KG1 (cell line): Measurements from ENCODE around the gene BLOC1S6.
"Not testable (repeated sequence)": the region's sequence is repeated elsewhere in the genome, so short reads cannot be mapped to it uniquely, and the experiment has no call there.

Experiments
- DNase-seq: peaks from one replicate; lab custom pipeline; 2025; lab: John Stamatoyannopoulos, UW

The BLOC1S6 gene

DNA sequence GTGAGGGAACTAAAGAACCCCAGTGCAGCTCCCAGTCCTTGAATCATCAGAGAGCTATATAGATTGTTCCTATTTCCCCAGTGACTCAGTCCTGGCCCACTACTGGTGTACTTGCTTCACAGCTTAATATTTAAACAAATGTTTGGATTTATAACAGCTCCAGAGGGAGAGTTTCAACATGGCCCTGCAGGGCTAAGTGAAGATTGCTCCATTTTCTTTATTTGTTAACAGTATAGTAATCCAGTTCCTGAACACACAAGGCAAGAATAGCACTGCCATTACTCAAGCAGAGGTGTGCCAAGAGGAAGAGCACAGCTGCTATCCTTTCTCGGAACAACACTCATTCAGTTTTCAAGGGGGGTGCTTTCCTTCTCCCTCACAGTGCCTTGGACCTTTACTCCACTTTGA is 54.2 kb downstream of the BLOC1S6 start:
- DNase-seq: no peak

GRCh38 chr15:45641999-45642932 is 55.1 kb downstream of the BLOC1S6 start:
- no peak for DNase-seq

DNA sequence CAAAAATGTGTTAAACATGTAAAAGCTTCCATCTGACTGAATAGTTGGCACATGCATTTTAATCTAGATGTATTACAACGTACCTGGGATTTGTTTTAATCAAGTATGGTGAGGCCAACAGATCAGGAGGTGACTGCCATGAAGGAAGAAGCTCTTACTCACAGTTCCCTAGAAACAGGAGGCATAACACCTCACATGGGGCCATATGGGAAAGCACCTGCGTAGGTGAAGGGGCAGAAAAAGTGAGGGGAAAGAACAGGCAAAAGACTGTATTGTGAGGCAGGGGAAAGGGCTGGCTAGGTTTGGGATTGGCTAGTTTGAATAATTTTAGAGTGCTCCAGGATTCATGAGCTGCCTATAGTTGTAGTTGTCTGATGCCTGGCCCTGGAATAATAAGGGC is 57.3 kb downstream of the BLOC1S6 start:
- no peak for DNase-seq

DNA sequence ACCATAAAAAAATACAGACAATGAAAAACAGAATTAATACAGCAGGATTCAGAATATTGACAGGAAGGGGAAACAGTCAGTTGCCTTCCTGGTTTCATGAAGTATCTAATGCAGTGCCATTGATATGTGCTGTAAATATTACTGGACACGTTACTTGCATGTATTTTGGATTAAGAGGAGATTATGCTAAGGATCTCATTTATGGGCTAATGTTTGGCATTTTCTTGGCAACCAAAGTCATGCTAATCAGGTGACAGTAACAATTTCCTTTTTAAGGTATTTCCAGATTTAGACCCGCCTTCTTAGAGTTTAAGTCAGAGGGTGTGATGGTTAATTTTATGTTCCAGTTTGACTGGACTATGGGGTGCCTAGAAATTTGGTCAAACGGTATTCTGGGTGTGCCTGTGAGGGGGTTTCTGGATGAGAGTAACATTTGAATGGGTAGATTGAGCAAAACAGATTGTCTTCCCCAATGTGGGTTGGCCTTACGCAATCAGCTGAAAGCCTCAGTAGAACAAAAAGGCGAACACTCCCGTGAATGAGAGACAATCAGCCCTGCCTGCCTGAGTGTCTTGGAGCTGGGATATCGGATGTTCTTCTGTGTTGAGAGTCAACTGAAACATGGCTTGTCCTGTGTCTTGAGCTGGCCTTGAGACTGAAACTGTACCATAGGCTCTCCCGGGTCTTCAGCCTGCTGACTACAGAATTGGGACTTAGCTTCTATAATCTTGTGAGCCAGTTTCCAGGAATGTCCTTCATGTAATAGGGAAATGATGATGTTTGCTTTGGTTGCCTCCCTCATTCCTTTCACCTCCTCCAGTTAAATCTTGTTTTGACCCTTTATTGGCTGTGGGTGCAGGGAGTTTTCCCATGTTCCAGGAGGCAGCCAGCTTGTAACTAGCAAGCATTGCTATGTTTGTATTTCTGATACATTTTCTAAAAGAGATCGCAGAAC is 58.1 kb downstream of the BLOC1S6 start:
- no peak for DNase-seq

- DNase-seq: no peak
Measured at GRCh38 chr15:45646220-45646619, 59.0 kb downstream of the BLOC1S6 start.

DNA sequence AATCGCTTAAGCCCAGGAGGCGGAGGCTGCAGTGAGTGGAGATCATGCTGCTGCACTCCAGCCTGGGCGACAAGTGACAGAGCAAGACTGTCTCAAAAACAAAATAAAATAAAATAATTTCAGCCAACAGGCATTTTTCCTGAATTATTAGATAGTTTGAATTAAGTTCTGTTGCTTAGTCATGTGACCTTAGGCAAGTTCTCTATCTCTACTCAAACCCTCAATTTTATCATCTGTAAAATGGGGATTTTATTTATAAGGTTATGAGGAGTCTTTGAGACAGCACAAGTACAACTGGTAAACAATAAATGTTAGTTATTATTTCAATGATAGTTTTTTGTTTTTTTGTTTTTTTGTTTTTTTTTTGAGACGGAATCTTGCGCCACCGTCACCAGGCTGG is 60.6 kb downstream of the BLOC1S6 start:
- DNase-seq: no peak

DNA sequence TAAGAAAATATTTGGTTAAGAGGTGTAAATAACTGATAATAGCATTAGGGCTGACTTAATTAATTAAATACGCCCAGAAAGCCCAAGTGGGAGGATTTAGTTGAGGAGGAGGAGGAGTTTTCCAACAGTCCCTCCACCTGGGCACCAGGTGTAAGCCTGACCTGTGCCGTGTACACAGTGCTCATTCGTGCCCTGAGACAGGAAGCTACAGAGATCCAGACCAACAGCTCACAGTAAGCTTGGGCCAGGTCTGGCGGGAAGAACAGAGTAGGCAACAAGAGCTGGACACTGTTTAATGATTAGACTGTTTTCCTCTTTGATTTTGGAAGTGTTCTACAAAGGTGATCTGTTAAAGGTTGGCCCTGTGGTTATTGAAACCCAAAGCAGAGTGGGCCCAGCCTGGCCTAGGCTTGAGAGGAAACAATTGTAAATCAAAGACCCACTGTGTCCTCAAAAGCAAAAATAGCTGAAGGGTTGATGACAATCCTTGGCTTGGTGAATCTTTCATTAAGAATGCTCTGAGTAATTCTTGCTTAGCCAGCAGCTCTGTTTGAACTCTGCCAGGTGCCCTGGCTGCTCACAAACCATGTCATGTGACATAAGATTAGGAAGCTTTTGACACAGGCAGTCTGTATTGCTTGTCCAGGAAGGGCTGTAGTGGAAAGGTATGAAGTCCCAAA is 61.5 kb downstream of the BLOC1S6 start:
- no peak for DNase-seq

- not testable (repeated sequence) for DNase-seq
Measured at GRCh38 chr15:45650007-45650406, 62.8 kb downstream of the BLOC1S6 start.

DNA sequence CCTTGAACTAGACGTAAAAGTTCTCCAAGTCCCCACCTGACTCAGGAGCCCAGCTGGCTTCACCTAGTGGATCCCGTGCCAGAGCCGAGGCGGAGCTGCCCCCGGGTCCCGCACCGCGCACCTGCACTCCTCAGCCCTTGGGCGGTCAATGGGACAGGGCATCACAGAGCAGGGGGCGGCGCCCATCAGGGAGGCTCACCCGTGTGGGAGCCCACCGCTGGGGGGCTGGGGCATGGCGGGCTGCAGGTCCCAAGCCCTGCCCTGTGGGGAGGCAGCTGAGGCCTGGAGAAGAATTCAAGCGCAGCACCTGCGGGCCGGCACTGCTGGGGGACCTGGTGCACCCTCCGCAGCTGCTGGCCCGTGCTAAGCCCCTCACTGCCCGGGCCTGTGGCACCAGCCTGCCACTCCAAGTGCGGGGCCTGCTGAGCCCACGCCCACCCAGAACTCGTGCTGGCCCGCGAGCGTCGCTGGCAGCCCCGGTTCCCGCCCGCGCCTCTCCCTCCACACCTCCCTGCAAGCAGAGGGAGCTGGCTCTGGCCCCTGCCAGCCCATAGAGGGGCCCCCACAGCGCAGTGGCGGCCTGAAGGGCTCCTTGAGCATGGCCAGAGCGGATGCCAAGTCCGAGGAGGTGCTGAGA is 63.8 kb downstream of the BLOC1S6 start:
- no peak for DNase-seq

DNA sequence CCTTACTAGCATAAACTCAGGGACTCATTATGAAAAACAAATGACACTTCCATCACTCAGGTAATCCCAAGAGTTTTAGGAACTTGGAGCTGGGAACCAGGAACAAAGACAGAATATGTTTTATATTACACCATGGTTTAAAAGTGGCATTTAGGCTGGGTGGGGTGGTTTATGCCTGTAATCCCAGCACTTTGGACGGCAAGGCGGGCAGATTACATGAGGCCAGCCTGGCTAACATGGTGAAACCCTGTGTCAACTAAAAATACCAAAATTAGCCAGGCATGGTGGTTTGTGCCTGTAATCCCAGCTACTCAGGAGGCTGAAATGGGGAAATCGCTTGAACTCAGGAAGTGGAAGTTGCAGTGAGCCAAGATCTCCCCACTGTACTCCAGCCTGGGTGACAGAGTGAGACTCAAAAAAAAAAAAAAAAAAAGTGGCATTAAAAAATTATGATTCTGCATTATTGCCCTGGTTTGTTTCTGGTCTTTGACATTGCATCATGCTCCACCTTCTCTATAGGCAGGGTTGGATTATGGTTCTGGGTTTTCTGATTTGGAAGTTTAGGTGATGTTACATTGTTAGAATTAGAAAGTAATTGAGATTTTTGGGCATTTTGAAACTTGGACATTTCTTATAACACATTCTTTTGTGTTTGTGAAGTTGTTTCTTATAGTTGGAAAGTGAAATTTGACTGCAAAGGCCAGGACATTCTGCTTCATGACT is 66.7 kb downstream of the BLOC1S6 start:
- no peak for DNase-seq

DNA sequence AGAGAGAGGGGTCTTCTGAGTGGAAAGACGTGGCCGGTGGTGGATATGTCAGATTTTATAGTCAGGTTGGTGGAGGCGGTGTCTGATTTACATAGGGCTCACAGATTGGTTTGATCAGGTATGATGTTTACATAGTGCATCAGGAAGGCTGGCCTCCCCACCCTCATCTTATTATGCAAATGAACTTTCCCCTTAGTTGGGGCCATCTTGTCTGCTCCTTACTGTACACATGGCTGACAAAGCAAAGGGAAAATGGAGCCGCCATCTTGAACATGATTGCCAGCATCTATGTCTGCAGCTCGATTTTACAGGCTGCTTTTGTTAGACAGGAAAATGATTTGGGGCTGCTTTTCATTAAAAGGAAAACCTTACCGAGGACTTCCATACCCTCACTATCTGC is 67.6 kb downstream of the BLOC1S6 start:
- no peak for DNase-seq

DNA sequence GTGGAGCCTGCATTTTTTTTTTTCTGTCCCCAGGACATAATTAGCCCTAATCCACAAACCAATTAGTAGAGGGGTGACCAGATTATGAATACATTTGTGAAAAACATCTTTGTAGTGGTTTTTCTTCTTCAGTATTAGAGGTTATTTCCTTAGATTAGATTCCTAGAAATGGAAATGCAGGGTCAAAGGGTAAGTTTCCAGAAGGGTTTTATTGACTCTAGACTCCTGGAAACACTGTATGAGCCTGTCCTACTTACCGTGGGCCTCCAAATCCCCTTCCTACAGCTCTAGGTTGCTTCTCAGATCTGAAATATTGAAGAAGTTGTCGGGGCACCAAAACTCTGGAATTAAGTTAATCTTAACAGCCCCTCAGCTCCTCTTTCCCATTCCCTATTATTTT is 70.1 kb downstream of the BLOC1S6 start:
- DNase-seq: no peak

DNA sequence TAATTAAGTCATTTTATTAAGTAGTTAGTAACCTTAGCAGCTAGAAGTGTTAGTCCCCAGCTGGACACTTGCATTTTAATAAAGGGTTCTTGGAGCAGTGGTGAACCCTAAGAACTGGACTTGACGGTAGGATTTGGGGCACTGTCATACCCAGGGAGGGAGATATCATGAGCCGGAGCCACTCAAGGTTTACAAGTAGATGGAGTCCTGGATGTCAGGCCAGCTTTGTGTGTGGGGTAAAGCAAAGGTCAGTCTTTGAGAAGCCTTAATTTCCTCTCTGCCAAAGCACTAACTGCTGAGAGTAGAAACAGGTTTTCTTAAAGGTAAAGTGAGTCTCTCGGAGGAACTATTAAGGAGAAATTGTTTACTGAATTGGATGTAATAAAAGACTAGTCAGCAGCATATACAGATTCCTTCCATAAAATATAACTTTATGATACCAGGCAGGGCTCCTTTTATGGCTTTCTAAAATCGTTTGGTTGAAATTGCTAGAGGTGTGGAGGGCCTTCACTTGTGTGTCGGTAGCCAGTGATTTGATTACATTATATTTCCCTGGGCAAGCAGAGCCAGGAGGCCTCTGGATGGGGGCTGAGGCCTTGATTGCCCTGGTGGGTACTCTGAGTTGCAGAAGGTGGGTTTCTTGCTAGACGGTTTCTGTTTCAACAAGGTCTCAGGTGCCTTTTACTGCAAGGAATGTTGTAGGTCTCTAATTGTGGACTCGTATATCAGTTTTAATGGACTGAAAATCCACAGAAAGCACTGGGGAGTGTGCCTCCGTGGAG is 70.8 kb downstream of the BLOC1S6 start:
- no peak for DNase-seq
